Choroid plexus epithelial cell (primary cell): Measurements from ENCODE around the gene ERI3.

Experiments
- DNase-seq: peaks from one replicate; pipeline ENCODE4 v3.0.0-alpha.2; 2010; ENCODE audit warnings: low read depth
- H3K4me3 ChIP-seq: 2 replicates; pipeline ENCODE4 v1.5.1; 2011; ENCODE audit warnings: low read depth, mild to moderate bottlenecking, control low read depth, low read length, moderate library complexity
- TF ChIP-seq, protein P1 (sequence below): conservative IDR thresholded peaks from 2 replicates; pipeline ENCODE4 v1.5.1; 2011; ENCODE audit warnings: low read depth, mild to moderate bottlenecking, control low read depth, inconsistent platforms, low read length, moderate library complexity

The ERI3 gene

DNA sequence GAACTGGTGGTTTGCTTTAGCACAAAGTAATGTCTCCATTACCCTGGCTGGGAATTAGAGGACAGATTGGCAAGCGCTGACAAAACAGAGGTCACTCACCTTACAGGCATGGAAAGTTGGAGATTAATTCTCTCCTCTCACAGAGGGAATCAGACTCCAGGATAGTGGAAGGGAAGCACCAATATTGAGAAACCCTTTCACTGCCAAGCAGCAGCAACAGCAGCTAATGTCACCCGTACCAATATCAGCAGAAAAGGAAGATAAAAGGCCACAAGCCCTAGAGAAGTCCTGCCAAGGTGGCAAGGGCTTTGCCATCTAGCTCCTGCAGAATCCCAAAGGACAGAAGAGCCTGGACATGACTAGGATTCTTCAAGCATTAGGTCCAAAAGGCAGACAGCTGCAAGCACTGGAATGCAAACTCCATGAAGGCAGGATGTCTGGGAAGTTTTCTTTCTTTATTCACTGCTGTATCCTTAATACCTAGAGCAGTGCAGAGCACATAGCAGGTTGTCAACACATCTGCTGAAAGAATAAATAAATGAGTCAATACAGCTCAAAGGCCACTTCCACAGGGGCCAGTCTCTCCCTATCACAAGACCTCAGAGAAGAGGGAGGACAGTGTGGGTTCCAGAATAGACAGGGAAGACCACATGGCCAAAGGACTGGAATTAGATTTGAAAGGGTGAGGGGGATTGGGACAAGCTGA lies 57.2 kb downstream of the ERI3 start:
- H3K4me3 ChIP-seq, result no peak overlapping the region
- TF ChIP-seq, protein P1, sequence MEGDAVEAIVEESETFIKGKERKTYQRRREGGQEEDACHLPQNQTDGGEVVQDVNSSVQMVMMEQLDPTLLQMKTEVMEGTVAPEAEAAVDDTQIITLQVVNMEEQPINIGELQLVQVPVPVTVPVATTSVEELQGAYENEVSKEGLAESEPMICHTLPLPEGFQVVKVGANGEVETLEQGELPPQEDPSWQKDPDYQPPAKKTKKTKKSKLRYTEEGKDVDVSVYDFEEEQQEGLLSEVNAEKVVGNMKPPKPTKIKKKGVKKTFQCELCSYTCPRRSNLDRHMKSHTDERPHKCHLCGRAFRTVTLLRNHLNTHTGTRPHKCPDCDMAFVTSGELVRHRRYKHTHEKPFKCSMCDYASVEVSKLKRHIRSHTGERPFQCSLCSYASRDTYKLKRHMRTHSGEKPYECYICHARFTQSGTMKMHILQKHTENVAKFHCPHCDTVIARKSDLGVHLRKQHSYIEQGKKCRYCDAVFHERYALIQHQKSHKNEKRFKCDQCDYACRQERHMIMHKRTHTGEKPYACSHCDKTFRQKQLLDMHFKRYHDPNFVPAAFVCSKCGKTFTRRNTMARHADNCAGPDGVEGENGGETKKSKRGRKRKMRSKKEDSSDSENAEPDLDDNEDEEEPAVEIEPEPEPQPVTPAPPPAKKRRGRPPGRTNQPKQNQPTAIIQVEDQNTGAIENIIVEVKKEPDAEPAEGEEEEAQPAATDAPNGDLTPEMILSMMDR, result no peak
- peak; percentile 13 for DNase-seq

DNA sequence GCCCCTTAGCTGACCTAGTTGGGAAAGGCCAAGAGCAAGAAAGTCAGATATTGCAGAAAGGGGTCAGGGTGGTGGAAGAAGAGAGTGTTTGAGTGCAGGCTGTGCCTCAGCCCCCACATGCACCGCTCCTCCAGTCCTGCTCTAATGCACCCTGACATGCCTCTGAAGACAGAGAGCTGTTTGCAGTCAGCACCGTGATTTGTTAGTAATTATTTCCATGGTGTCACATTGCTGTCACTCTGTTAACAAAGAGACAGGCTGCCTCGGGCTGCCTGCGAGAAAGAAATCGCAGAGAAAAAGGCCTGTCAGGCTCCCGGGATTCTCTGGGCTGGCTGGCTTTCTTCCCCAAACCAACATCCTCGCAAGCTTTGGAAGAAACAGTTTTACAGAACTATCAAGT lies 58.3 kb downstream of the ERI3 start:
- no peak for DNase-seq
- TF ChIP-seq, protein P1, result no peak
- no peak overlapping the region for H3K4me3 ChIP-seq

- TF ChIP-seq, protein P1, result no peak
- H3K4me3 ChIP-seq, result no peak overlapping the region
- DNase-seq, result no peak
Observed at GRCh38 chr1:44296086-44296485, 59.0 kb downstream of the ERI3 start.

- peak; percentile 23 for DNase-seq
- TF ChIP-seq, protein P1, result peak; percentile 44
Observed at GRCh38 chr1:44294588-44295007, 60.5 kb downstream of the ERI3 start.

DNA sequence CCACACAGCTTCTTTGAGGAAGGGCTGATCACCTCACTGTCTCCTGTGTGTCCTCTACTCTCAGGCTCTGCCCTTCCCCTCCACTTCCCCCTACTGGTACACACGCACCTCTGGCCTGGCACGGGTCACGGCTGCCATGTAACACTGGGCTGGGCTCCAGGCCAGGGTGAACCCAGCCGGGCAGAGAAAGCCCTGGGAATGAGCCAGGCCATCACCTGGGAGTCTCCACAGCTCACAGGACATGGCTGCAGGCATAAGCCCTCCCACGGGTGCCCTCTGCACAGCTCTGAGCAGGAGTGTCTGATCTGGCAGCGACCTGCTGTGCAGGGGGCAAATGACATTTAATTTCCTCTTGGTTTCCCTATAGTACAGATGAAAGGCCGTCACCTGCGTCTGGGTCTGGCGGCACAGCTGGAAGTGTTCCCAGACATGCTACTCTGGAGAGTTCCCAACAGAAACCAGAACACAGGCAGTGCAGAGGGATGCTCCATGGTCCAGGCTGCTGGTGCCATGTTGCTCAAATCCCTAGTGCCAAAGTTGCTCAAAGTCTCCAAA lies 61.2 kb downstream of the ERI3 start:
- TF ChIP-seq, protein P1, result no peak
- no peak for DNase-seq
- no peak overlapping the region for H3K4me3 ChIP-seq

More at GRCh38 chr1:44294588-44295007, 60.5 kb downstream of the ERI3 start:
- no peak overlapping the region for H3K4me3 ChIP-seq

GRCh38 chr1:44292651-44293050 lies 62.4 kb downstream of the ERI3 start:
- no peak for DNase-seq
- TF ChIP-seq, protein P1, result no peak
- H3K4me3 ChIP-seq, result no peak overlapping the region
